ENCODE measurements around the gene MRPL54.

Gene MRPL54

DNA sequence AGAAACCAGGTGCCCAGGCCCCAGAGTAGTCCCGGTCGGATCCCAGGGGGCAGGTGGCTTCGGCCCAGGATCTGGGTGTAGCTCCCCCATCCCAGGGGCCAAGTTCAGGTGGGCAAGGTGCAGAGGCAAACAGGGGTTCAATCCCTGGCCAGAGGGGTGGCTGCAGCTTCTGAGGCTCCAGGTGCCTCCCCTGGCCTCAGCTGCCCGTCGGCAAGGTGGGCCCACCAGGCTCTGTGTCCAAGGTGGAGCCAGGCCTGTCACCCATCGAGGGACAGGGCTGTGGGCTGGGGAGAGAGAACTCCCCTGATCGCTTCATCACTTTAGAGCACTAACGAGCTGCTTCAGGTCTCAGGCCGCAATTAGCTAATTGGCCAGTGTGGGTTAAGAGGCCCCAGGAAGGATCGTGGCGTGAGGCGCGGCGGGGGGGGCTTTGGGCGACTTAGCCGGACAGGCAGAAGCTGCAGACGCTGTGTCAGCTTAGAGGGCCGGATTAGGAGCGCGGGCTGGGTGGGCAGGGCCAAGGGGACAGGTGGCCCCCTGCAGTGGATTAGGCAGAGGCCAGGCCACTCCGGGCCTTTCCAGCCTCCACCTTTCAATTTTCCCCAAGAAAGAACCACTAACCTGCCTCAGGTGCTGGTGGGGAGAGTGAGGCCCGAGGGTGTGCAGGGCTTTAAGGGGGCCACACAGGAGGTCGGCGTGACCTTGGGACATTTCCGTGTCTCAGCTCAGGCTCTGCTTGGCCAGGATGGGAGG, 12.3 kb downstream of the MRPL54 start:
- no peak for DNase-seq (ENCODE audit: low read depth)
- TF ChIP-seq, protein P1, sequence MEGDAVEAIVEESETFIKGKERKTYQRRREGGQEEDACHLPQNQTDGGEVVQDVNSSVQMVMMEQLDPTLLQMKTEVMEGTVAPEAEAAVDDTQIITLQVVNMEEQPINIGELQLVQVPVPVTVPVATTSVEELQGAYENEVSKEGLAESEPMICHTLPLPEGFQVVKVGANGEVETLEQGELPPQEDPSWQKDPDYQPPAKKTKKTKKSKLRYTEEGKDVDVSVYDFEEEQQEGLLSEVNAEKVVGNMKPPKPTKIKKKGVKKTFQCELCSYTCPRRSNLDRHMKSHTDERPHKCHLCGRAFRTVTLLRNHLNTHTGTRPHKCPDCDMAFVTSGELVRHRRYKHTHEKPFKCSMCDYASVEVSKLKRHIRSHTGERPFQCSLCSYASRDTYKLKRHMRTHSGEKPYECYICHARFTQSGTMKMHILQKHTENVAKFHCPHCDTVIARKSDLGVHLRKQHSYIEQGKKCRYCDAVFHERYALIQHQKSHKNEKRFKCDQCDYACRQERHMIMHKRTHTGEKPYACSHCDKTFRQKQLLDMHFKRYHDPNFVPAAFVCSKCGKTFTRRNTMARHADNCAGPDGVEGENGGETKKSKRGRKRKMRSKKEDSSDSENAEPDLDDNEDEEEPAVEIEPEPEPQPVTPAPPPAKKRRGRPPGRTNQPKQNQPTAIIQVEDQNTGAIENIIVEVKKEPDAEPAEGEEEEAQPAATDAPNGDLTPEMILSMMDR (IDR thresholded peaks at IDR 0.05; ENCODE audit: control insufficient read depth, extremely low read depth, insufficient read depth): no peak
- H3K4me3 ChIP-seq (ENCODE audit: low read depth, low read length): no peak overlapping the region

DNA sequence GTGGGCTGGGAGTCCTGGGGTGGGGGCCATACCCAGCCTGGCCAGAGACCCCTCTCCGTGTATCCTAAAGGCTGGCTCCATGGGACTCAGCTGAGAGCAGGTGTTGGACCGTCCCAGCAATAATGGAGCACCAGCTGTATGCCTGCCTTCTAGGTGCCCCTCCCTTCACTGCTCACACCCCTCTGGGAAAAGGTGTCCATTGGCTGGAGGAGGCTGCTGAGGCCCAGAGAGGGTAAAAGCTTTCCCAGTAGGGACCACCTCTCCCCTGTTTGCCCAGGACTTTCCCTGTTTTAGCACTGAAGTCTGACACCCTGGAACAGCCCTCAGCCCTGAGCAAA, 12.9 kb downstream of the MRPL54 start:
- H3K4me3 ChIP-seq (ENCODE audit: low read depth, low read length): no peak overlapping the region
- DNase-seq (ENCODE audit: low read depth): no peak

DNA sequence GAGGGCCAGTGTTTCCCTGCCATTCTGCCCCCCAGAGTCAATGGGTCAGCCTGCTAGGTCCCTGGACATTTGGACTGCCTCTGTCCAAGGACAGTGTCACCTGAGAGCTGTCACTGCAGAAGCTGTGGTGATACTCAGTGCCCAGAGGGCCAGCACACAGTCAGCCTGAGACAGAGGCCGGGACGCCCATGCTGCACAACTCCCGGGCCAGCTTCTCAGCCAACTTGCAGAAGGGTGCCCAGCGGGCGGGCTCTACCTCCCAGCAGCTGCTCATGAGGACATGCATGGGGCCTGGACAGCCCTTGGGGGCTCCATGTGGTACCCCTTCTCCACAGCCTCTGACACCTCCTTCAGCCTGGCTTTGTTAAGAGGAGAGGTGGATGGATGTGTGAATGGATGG, 13.3 kb downstream of the MRPL54 start:
- no peak overlapping the region for H3K4me3 ChIP-seq (ENCODE audit: low read depth, low read length)
- TF ChIP-seq, protein P1 (IDR thresholded peaks at IDR 0.05; ENCODE audit: control insufficient read depth, extremely low read depth, insufficient read depth): no peak
- DNase-seq (ENCODE audit: low read depth): no peak

More for the DNA sequence above, 12.9 kb downstream of the MRPL54 start:
- TF ChIP-seq, protein P1 (IDR thresholded peaks at IDR 0.05; ENCODE audit: control insufficient read depth, extremely low read depth, insufficient read depth): no peak

DNA sequence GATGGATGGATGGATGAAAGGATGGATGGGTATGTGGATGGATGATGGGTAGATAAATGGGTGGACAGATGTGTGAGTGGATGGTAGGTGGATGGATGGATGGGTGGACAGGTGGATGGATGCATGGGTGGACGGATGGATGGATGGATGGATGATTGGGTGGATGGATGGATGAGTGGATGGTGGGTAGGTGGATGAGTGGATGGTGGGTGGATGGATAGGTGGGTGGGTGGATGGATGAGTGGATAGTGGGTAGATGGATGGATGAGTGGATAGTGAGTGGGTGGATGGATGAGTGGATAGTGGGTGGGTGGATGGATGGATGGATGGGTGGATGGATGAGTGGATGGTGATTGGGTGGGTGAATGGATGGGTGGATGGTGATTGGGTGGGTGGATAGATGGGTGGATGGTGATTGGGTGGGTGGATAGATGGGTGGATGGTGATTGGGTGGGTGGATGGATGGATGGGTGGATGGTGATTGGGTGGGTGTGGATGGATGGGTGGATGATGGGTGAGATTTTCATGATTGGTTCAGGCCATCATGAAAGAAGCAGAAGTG, 14.1 kb downstream of the MRPL54 start:
- TF ChIP-seq, protein P1 (IDR thresholded peaks at IDR 0.05; ENCODE audit: control insufficient read depth, extremely low read depth, insufficient read depth): no peak
- no peak for DNase-seq (ENCODE audit: low read depth)
- H3K4me3 ChIP-seq (ENCODE audit: low read depth, low read length): no peak overlapping the region

DNA sequence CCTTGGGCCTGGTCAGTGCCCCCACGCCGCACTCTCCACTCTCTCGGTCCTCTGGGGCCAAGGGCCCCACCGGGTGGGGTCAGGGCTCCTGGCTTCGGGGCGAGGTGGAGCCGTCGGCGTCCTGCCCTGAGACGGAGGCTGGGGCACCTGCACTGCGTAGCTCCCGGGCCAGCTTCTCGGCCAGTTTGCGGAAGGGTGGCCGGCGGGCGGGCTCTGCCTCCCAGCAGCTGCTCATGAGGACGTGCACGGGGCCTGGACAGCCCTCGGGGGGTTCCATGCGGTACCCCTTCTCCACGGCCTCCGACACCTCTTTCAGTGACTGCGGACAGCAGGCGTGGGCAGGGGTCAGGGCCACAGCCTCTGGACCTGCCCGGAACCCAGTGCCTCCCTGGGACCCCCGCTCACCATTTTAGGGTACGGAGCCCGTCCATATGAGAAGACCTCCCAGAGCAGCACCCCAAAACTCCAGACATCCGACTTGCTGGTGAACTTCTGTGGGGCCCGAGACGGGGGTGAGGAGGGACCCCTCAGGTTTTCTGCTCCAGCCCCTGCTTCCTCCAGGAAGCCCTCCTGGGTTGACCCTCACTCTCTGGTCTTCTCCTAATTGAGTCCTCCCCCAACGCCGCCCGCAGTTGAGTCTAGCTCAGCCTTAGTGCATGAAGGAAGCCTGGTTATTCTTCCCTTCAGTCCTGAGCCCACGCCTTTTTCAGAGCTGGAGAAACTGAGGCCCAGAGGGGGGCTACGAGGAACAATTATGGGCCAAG, 15.8 kb downstream of the MRPL54 start:
- no peak for DNase-seq (ENCODE audit: low read depth)
- no peak overlapping the region for H3K4me3 ChIP-seq (ENCODE audit: low read depth, low read length)
- TF ChIP-seq, protein P1 (IDR thresholded peaks at IDR 0.05; ENCODE audit: control insufficient read depth, extremely low read depth, insufficient read depth): no peak

DNA sequence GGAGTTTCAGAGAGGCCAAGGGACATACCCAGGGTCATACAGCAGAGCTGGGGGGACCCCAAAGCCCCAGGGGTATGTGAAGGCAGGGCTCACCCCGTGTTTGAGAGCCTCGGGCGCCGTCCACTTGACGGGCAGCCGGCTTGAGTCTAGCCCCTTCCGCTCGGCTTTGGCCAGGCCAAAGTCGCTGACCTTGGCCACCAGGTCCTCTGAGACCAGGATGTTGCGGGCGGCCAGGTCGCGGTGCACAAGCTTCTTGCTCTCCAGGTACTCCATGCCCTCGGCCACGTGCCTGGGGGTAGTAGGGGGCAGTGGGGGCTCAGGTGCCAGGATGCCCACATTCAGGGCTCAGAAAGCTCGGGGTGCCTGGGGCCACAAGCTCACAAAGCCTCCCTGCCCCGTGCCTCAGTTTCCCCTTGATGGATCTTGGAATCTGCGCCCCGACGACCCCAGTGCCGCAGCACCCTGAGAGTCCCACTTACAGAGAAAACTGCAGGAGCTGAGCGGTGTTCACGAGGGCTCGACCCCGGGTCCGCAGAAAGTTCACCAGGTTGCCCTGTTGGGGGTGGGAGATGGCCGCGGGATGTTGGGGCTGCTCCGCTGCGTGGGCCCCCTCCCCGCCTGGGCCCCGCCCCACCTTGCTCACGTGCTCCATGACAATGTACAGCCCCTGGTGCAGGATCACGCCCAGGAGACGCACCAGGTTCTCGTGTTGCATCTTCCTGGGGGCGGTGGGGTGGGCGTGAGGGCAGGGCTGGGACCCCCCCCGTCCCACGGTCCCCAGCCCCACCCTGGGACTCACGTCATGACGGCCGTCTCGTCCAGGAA, 16.6 kb downstream of the MRPL54 start:
- H3K4me3 ChIP-seq (ENCODE audit: low read depth, low read length): no peak overlapping the region
- TF ChIP-seq, protein P1 (IDR thresholded peaks at IDR 0.05; ENCODE audit: control insufficient read depth, extremely low read depth, insufficient read depth): no peak
- DNase-seq (ENCODE audit: low read depth): no peak
